ENCODE data around the gene IFT81. TPM values are rescaled to one million over a fixed set of nuclear protein-coding genes. Genes with fewer than 3 reads are reported as not detected.
"Not testable (repeated sequence)": the region's sequence is repeated elsewhere in the genome, so short reads cannot be mapped to it uniquely, and the experiment has no call there.

IFT81 gene
- total RNA-seq, 4 donors from 2014 or later = 6.8 to 12.6 (median 9.7) TPM

DNA sequence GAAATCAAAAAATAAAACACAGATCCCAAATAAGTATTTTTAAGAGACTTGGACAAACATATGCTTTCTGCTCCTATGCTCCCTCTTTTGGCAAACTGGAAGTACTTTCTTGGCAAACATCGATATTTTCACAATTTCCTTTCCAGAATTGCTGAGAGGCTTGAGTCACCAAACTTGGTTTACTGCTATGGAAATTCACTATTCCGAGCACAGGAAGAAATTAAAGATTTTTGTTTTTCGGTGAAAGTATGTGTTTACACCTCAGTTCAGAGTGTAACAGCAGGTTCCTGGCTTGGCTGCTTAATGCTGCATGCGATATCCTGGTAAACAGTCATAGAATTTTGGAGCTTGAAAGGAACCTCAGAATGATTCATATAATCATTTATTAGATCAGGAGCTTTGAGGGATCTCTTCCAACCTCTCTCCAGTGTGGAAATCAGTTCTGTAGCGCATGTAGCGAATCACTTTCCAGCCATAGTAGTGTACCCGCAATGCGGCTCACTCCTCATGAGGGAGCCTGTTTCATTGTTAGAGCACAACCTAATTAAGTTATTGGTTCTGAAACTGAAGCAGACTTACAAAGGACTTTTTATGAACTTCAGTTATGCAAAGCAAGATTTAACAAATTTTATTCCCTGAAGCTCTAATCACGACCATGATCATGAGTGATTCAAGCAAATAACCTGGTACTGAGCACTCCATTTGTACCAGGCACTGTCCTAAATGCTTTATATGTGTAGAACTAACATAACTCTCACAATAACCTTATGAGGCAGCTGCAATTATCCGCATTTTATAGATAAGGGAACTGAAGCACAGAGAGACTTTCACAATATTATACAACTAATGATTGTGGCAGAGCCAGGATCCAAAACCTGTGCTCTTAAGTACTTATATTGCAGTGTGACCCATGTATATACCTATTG, 100.5 kb downstream of the IFT81 start:
- 17 to 19% methylated on average over 10 of the region's 10 CpGs for WGBS, 2 donors
- DNase-seq (ENCODE audit: low spot score in 2 of 2) = peak in 1 of 2 donors; percentile 54
- no peak for TF ChIP-seq CTCF (IDR thresholded peaks at IDR 0.05)
- H3K4me3 ChIP-seq (ENCODE audit: low read depth, poor library complexity, severe bottlenecking) = no peak overlapping the region
- intact Hi-C loops (cut with DNase I; ENCODE audit: low total_unique reads) = no loop called here

DNA sequence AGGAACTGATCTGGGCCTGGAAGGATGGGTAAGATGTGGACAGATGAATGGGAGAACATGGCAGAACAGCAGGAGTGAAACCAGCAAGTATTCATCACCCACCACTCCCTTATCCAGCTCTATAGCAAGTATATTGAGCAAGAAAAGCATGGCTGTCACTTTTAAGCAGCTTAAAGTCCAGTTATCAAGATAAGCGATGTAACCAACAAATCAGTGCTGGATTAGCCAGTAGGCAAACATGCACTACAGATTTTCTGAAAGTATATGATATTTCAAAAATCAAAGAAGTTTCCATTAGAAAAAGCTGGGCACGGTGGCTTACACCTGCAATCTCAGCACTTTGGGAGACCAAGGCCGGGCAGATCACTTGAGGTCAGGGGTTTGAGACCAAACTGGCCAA, 103.0 kb downstream of the IFT81 start:
- WGBS, 2 donors = 100% methylated on average over 3 of the region's 3 CpGs
- intact Hi-C loops (cut with DNase I; ENCODE audit: low total_unique reads) = no loop called here
- DNase-seq (ENCODE audit: low spot score in 2 of 2) = no peak
- TF ChIP-seq POLR2A (IDR thresholded peaks at IDR 0.05) (no peak), CTCF (IDR thresholded peaks at IDR 0.05) (no peak)
- no peak overlapping the region for H3K4me3 ChIP-seq (ENCODE audit: low read depth, poor library complexity, severe bottlenecking)

DNA sequence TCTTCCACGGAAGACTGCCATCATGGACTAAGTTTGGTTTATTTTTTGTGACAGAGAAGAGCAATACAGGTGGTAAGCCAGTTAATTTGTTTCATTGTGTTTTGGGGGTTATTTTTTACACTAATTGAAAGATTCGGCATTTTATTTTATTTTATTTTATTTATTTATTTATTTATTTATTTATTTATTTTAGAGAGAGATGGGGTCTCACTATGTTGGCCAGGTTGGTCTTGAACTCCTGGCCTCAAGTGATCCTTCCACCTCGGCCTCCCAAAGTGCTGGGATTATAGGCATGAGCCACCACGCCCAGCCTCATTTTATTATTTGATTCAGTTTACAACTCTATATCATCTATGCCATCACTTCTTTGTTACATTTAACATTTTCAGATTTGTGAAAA, 104.2 kb downstream of the IFT81 start:
- H3K4me3 ChIP-seq (ENCODE audit: low read depth, poor library complexity, severe bottlenecking); DNase-seq (ENCODE audit: low spot score in 2 of 2); intact Hi-C loops (cut with DNase I; ENCODE audit: low total_unique reads): not testable (repeated sequence)
- WGBS, 2 donors = 95% methylated on average over 4 of the region's 4 CpGs

DNA sequence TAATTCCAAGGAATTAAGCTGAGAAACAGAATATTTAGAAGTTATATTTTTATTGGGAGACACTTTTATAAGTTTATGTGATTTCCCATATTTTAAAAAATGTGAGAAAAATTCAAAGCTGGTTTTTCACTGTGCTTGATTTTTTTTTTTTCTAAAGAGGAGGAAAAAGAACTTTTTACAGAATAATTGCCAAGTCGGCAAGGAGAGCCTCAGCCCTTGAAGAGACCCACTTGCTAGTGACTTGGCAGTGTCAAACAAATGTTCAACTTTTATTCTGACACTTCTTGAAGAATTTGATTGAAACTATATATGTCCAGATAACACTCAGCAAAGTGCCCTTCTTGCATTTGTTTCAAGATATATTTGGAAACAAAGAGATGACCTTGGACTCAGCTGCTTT, 104.6 kb downstream of the IFT81 start:
- intact Hi-C loops (cut with DNase I; ENCODE audit: low total_unique reads) = no loop called here
- TF ChIP-seq POLR2A (IDR thresholded peaks at IDR 0.05) (no peak), CTCF (IDR thresholded peaks at IDR 0.05) (no peak)
- no peak overlapping the region for H3K4me3 ChIP-seq (ENCODE audit: low read depth, poor library complexity, severe bottlenecking)
- DNase-seq (ENCODE audit: low spot score in 2 of 2) = no peak
- 88 to 92% methylated on average over 1 of the region's 1 CpG for WGBS, 2 donors

GRCh38 chr12:110229409-110229808, 105.3 kb downstream of the IFT81 start:
- H3K4me3 ChIP-seq (ENCODE audit: low read depth, poor library complexity, severe bottlenecking) = no peak overlapping the region
- intact Hi-C loops (cut with DNase I; ENCODE audit: low total_unique reads) = no loop called here
- DNase-seq (ENCODE audit: low spot score in 2 of 2) = no peak
- TF ChIP-seq CTCF (IDR thresholded peaks at IDR 0.05) = no peak
- no peak for TF ChIP-seq POLR2A (IDR thresholded peaks at IDR 0.05)
- 93 to 97% methylated on average over 4 of the region's 4 CpGs for WGBS, 2 donors

DNA sequence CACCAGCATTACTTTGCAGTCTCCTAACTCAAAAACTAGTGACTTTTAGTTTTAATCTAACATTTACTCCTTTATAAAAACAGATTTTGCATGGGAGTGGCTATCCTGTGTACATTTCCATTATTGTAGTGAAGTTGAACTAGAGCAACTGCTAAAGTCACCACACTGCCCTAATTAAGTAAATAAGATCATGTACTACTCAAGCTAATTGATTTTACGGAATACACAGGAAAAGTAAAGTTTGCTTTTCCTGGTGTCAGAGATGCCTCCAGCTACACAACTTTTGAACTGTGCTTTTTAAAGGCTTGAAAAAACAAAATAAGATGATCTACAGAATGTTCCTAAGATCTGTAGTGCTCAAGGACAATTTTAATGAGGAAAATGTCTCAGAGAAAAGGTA, 106.5 kb downstream of the IFT81 start:
- intact Hi-C loops (cut with DNase I; ENCODE audit: low total_unique reads) = no loop called here
- 93 to 95% methylated on average over 1 of the region's 1 CpG for WGBS, 2 donors
- DNase-seq (ENCODE audit: low spot score in 2 of 2) = no peak
- TF ChIP-seq POLR2A (IDR thresholded peaks at IDR 0.05) = no peak
- no peak for TF ChIP-seq CTCF (IDR thresholded peaks at IDR 0.05)
- H3K4me3 ChIP-seq (ENCODE audit: low read depth, poor library complexity, severe bottlenecking) = no peak overlapping the region
